ENCODE measurements around the gene SND1. TPM values are rescaled to one million over a fixed set of nuclear protein-coding genes. Genes with fewer than 3 reads are reported as not detected.

The SND1 gene
- total and polyA plus RNA-seq, 10 of the 15 experiments (the other 5 are each of a cell fraction or from before 2014, with no cell fraction given) = 52.4 to 270 (median 146) TPM

- TF ChIP-seq IRF5 (IDR thresholded peaks at IDR 0.05; ENCODE audit: borderline replicate concordance) = no peak
- TF ChIP-seq RAD21 (IDR thresholded peaks at IDR 0.05; ENCODE audit: insufficient read depth, low read depth, low read length) = no peak
- no peak for TF ChIP-seq RB1 (IDR thresholded peaks at IDR 0.05; ENCODE audit: borderline replicate concordance)
- TF ChIP-seq TBL1XR1 (IDR thresholded peaks at IDR 0.05; ENCODE audit: low read depth, low read length) = no peak
- no peak for TF ChIP-seq MLLT1 (IDR thresholded peaks at IDR 0.05)
- no peak for TF ChIP-seq POU2F2 (IDR thresholded peaks at IDR 0.05; ENCODE audit: borderline replicate concordance, low read depth, low read length)
- no peak for TF ChIP-seq EED (IDR thresholded peaks at IDR 0.05; ENCODE audit: low read depth)
- no peak for TF ChIP-seq BCL11A (IDR thresholded peaks at IDR 0.05; ENCODE audit: low read depth, low read length)
- no peak for TF ChIP-seq ASH2L (IDR thresholded peaks at IDR 0.05; ENCODE audit: borderline replicate concordance, low read depth)
- no peak for TF ChIP-seq SMARCA5 (IDR thresholded peaks at IDR 0.05)
Measured at GRCh38 chr7:127976056-127976737, 324.2 kb downstream of the SND1 start (continued).

GRCh38 chr7:127976738-127977120 is 324.7 kb downstream of the SND1 start:
- no peak overlapping the region for H3K4me2 ChIP-seq (ENCODE audit: control insufficient read depth, insufficient read depth)
- in situ Hi-C loops (cut with MboI) = no loop called here
- no peaks in the 10 kb centered on the region for H3K27me3 ChIP-seq (replicated peaks in 1 of 2; ENCODE audit: control insufficient read depth in 2 of 2, insufficient read depth in 2 of 2, low read length in 1 of 2)
- WGBS (ENCODE audit: insufficient coverage, insufficient replicate concordance, low lambda C conversion rate, missing lambda C conversion rate) = 98% methylated on average over 7 of the region's 7 CpGs
- no peak overlapping the region for H3K4me3 ChIP-seq
- no peak overlapping the region for H2AFZ ChIP-seq (ENCODE audit: control insufficient read depth, low read depth, low read length)
- FAIRE-seq (no peak), ATAC-seq (no peak), DNase-seq (ENCODE audit: low read depth, low spot score) (no peak)
- intact Hi-C loops (cut with micrococcal nuclease; ENCODE audit: unreplicated experiment) = no loop called here
- CTCF ChIA-PET = no interaction called here
- SMC1A ChIA-PET (ENCODE audit: uncharacterized antibody, unreplicated experiment) = no interaction called here
- H3K9ac ChIP-seq (ENCODE audit: control insufficient read depth, insufficient read depth, low read length) = no peak overlapping the region
- RAD21 ChIA-PET (ENCODE audit: unreplicated experiment) = no interaction called here
- peaks cover 9% of the 10 kb centered on the region; the same call in 2 of the 3 replicates for H3K9me3 ChIP-seq (replicated peaks; ENCODE audit: control insufficient read depth, insufficient read depth, low read length)
- H3K27ac ChIP-seq (ENCODE audit: control insufficient read depth, insufficient read depth) = no peak overlapping the region
- BruUV-seq (replicated peaks) = no TSS peak
- TF ChIP-seq MXI1 (IDR thresholded peaks at IDR 0.05; ENCODE audit: low read depth, low read length) = no peak
- TF ChIP-seq ATF2 (IDR thresholded peaks at IDR 0.05; ENCODE audit: low read length) = no peak
- no peaks in the 10 kb centered on the region for H3K79me2 ChIP-seq (ENCODE audit: control insufficient read depth, insufficient read depth, low read length)
- no peaks in the 10 kb centered on the region; the same call in 1 of the 2 replicates for H4K20me1 ChIP-seq (ENCODE audit: control insufficient read depth, insufficient read depth)
- H3K36me3 ChIP-seq (ENCODE audit: control insufficient read depth in 2 of 2, insufficient read depth in 2 of 2, low read length in 1 of 2) = peaks cover 8 to 16% of the 10 kb centered on the region in 2 experiments; a peak in 3 of 4 replicates
- POLR2A ChIA-PET = no interaction called here
- H3K4me1 ChIP-seq (ENCODE audit: control insufficient read depth, insufficient read depth, low read length) = no peaks in the 10 kb centered on the region

Data from GM12878 (cell line).